HL-60 (cell line): ENCODE measurements around the gene PELO.

ENCODE experiments used
- DNase-seq, 2 experiments: peaks; one replicate each; pipeline ENCODE4 v3.0.0-alpha.2; 2010 to 2020; ENCODE audit warnings: low read depth in 1 of 2, low spot score in 1 of 2
- H3K27ac ChIP-seq: fragments of 250-450 bp; sonication (Bioruptor Pico); replicated peaks from 2 replicates; pipeline ENCODE4 v1.5.1; 2020; ENCODE audit warnings: mild to moderate bottlenecking, moderate library complexity
- H3K27me3 ChIP-seq: fragments of 250-450 bp; sonication (Bioruptor Pico); 2 replicates; pipeline ENCODE4 v1.5.1; 2021; ENCODE audit warnings: mild to moderate bottlenecking, moderate library complexity; ENCODE audit not compliant: insufficient read depth, poor library complexity, severe bottlenecking
- H3K4me3 ChIP-seq: replicated peaks from 2 replicates; pipeline ENCODE4 v1.5.1; 2011; ENCODE audit warnings: mild to moderate bottlenecking, control low read depth, low read length; ENCODE audit not compliant: insufficient read depth
- GABPA ChIP-seq: IDR thresholded peaks from 2 replicates; pipeline ENCODE4 v1.6.1; 2012; ENCODE audit warnings: low read depth
- POLR2AphosphoS5 ChIP-seq: IDR thresholded peaks from 2 replicates; pipeline ENCODE4 v1.6.1; 2012; ENCODE audit warnings: low read depth
- SPI1 ChIP-seq: IDR thresholded peaks from 2 replicates; pipeline ENCODE4 v1.6.1; 2012; ENCODE audit warnings: low read depth, mild to moderate bottlenecking, borderline replicate concordance
- TF ChIP-seq, protein P1 (sequence below): IDR thresholded peaks from one replicate; pipeline ENCODE4 v1.5.1; 2011; ENCODE audit warnings: low read length, control low read depth, inconsistent platforms; ENCODE audit not compliant: insufficient read depth
- TF ChIP-seq, protein P2 (sequence below): IDR thresholded peaks from 2 replicates; pipeline ENCODE4 v1.6.1; 2012; ENCODE audit warnings: low read depth; ENCODE audit not compliant: insufficient replicate concordance

Gene PELO

DNA sequence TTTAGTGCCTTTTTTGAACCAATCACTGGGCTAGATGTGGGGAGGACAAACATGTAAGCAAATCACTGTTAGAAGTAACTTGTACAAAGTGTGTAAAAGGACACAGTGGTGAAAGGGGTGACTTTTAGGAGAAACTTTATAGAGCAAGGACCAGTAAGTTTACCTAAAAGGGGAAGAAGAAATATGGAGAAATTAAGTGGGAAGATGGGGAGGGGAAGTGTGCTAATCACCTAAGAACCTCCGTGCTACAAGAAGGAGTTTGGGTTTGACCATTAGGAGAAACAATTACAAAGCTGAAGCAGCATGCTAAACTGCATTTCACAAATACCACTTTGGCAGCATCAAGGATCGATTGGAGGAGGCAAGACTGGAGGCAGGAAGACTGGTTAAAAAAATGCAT lies 17.3 kb downstream of the PELO start:
- no peak overlapping the region for H3K4me3 ChIP-seq
- DNase-seq, result peak in 1 of 2 experiments; percentile 36
- no peaks in the 10 kb centered on the region for H3K27me3 ChIP-seq

DNA sequence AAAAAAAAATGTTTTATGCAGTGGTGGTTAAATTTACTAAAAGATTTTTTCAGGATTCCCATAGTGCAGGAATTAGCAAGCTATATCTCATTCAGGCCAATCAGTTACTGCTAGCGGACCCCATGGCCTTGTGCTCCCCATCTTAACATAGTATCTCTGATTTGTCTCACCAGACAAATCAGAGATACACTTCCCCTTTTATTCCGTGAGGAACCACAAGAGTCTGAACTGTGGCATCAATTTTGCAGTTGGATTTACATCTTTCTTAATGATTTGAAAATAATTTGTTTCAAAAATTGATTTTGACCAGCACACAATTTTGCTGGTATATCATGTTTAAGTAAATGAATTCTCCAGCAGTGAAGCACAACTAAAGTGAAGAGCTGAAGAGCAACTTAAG lies 17.9 kb downstream of the PELO start:
- no peak for DNase-seq

More for the DNA sequence above, 17.3 kb downstream of the PELO start:
- H3K27ac ChIP-seq, result peak overlapping the region; percentile 30
- TF ChIP-seq, protein P1, sequence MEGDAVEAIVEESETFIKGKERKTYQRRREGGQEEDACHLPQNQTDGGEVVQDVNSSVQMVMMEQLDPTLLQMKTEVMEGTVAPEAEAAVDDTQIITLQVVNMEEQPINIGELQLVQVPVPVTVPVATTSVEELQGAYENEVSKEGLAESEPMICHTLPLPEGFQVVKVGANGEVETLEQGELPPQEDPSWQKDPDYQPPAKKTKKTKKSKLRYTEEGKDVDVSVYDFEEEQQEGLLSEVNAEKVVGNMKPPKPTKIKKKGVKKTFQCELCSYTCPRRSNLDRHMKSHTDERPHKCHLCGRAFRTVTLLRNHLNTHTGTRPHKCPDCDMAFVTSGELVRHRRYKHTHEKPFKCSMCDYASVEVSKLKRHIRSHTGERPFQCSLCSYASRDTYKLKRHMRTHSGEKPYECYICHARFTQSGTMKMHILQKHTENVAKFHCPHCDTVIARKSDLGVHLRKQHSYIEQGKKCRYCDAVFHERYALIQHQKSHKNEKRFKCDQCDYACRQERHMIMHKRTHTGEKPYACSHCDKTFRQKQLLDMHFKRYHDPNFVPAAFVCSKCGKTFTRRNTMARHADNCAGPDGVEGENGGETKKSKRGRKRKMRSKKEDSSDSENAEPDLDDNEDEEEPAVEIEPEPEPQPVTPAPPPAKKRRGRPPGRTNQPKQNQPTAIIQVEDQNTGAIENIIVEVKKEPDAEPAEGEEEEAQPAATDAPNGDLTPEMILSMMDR, result no peak
- TF ChIP-seq SPI1 (peak; percentile 66), GABPA (no peak)

DNA sequence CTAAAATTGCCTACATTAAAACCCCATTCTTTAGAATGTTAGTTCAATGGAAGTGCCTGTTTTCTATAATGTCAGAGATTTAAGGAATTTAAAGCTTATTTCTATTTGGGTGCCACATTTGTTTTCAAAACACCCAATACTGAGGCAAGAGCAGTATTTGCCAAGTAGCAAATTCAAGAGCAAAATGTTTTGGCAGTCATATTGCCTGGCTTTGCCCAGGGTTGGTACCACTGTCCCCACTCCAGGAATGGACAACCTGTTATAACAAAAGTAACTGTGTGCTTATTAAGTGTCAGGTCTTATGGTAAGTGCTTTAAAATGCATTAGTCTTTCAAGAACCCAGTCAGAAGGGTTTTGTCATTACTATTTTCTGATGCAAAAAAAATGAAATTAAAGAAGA lies 19.3 kb downstream of the PELO start:
- no peak overlapping the region for H3K4me3 ChIP-seq
- no peak overlapping the region for H3K27ac ChIP-seq
- DNase-seq, result no peak
- H3K27me3 ChIP-seq, result no peaks in the 10 kb centered on the region
- TF ChIP-seq GABPA, result no peak

More for the DNA sequence above, 17.9 kb downstream of the PELO start:
- TF ChIP-seq POLR2AphosphoS5 (no peak), SPI1 (peak; percentile 95)
- TF ChIP-seq, protein P1, result no peak
- H3K27ac ChIP-seq, result no peak overlapping the region
- H3K4me3 ChIP-seq, result no peak overlapping the region
- no peaks in the 10 kb centered on the region for H3K27me3 ChIP-seq

DNA sequence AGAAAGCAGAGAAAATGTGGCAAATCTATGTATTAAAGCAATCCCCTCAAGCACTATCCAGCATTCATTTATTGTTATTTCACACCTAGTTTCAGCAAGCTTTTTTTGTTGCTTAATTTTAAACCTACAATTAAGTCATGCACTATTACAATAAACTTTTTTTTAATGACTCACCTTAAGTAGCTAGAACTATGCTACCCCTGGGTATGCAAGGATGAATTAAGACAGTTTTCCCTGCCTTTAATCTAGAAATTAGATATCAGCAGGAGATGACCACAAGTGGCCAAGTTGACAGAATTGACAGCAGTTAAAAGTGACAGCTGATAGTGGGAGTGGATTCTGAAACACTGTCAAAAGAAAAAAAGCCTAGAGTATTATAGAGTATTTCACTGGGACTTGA lies 20.0 kb downstream of the PELO start:
- Histone ChIP-seq H3K27me3 (no peaks in the 10 kb centered on the region), H3K27ac (no peak overlapping the region), H3K4me3 (no peak overlapping the region)
- no peak for DNase-seq
- TF ChIP-seq GABPA, result no peak

DNA sequence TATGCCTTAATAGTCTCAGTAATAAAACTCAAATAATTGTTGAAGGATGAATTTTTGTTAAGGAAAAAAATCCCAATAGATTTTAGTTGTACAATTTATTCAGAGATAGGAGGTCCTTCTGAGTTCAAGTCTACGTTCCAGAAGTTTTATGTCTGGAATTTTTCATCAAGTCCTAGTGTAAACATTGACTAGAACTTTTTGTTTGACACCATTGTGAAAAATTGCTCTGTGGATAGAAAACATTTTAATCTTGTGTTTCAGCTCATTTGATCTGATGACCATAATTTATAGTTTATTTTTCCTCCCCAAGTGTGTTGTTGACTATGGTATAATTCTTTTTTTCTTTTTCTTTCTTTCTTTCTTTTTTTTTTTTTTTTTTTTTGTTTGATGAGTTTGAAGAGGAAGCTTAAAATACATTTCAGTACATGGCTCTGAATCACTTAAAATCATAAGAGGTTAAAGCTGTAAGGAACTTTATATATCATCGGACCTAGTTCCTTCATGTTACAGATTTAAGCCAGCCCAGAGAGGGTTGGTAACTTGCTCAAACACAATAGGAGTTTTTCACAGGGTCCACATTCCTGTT lies 20.7 kb downstream of the PELO start:
- Histone ChIP-seq H3K4me3 (no peak overlapping the region), H3K27me3 (no peaks in the 10 kb centered on the region), H3K27ac (no peak overlapping the region)
- TF ChIP-seq, protein P1, result no peak
- TF ChIP-seq GABPA (no peak), SPI1 (no peak), POLR2AphosphoS5 (no peak)
- TF ChIP-seq, protein P2, sequence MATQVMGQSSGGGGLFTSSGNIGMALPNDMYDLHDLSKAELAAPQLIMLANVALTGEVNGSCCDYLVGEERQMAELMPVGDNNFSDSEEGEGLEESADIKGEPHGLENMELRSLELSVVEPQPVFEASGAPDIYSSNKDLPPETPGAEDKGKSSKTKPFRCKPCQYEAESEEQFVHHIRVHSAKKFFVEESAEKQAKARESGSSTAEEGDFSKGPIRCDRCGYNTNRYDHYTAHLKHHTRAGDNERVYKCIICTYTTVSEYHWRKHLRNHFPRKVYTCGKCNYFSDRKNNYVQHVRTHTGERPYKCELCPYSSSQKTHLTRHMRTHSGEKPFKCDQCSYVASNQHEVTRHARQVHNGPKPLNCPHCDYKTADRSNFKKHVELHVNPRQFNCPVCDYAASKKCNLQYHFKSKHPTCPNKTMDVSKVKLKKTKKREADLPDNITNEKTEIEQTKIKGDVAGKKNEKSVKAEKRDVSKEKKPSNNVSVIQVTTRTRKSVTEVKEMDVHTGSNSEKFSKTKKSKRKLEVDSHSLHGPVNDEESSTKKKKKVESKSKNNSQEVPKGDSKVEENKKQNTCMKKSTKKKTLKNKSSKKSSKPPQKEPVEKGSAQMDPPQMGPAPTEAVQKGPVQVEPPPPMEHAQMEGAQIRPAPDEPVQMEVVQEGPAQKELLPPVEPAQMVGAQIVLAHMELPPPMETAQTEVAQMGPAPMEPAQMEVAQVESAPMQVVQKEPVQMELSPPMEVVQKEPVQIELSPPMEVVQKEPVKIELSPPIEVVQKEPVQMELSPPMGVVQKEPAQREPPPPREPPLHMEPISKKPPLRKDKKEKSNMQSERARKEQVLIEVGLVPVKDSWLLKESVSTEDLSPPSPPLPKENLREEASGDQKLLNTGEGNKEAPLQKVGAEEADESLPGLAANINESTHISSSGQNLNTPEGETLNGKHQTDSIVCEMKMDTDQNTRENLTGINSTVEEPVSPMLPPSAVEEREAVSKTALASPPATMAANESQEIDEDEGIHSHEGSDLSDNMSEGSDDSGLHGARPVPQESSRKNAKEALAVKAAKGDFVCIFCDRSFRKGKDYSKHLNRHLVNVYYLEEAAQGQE, result no peak
- no peak for DNase-seq

DNA sequence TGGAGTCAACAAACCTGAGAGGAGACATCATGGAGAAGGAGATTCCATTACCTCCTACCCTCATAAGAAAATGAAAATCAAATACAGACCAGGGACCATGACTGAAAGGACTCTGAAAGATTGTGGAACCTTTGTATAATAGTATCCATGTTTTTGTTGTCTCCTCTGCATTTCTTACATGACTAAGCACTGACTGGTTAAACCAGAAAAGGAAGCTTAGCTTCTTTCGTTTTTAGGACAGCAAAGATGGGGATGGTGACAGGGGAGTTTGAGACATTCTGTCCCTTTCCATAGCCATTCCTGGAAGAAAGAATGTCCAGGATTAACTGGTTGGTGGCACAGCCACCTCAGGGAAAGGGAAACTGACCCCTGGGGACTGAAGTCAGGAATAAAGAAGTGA lies 22.2 kb downstream of the PELO start:
- TF ChIP-seq, protein P2, result no peak
- TF ChIP-seq SPI1, result no peak
- TF ChIP-seq, protein P1, result no peak
- Histone ChIP-seq H3K4me3 (no peak overlapping the region), H3K27me3 (no peaks in the 10 kb centered on the region), H3K27ac (peak overlapping the region; percentile 49)
- DNase-seq, result no peak
